ENCODE results near the gene WDFY3.
"Not testable (repeated sequence)": the region's sequence is repeated elsewhere in the genome, so short reads cannot be mapped to it uniquely, and the experiment has no call there.

Gene WDFY3

DNA sequence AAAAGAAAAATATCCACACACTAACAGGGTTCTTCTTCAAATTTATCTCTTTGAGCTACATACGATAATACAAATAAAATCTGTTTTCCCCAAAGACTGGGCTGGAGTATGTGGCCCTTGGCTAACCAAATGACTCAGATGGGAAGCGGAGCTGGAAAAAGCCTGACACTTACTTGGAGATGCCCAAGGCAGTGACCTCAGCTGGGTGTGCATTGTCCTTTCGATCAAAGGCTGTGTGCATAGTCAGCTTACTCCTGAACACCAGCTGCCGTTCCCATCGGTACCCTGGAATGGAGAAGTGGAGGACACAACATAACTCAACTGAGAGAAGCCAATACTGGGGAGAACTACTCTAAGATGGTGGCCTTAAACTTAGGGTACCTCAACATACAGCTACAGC lies 288.5 kb downstream of the WDFY3 start:
- DNase-seq (ENCODE audit: low read depth in 1 of 2, low spot score in 1 of 2), result no peak
- TF ChIP-seq JUND (IDR thresholded peaks at IDR 0.05; ENCODE audit: low read depth), result no peak
- in situ Hi-C loops (cut with HindIII; ENCODE audit: low pct_unique_long_range_greater_than_20kb, low sequenced_read_pairs), result no loop called here

DNA sequence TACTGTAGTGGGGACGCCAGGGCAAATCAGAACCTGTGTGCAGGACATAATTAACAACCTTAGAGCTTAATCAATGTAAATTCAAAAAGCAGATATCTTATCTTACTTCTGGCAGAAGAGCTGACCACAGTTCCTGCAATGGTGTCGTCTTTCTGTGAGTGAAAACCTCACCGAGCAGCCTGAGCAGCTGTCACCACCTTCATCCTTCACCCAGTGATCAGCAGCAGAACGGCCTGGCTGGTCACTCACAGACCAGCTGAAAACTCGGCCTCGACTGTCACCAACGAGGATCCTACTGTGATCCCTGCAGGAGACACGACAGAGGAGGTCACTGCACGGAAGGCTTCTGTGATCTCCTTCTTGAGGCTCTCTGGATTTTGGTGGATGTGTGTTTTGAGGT lies 289.4 kb downstream of the WDFY3 start:
- no peak for DNase-seq (ENCODE audit: low read depth in 1 of 2, low spot score in 1 of 2)
- no peak for TF ChIP-seq JUND (IDR thresholded peaks at IDR 0.05; ENCODE audit: low read depth)
- in situ Hi-C loops (cut with HindIII; ENCODE audit: low pct_unique_long_range_greater_than_20kb, low sequenced_read_pairs), result no loop called here

DNA sequence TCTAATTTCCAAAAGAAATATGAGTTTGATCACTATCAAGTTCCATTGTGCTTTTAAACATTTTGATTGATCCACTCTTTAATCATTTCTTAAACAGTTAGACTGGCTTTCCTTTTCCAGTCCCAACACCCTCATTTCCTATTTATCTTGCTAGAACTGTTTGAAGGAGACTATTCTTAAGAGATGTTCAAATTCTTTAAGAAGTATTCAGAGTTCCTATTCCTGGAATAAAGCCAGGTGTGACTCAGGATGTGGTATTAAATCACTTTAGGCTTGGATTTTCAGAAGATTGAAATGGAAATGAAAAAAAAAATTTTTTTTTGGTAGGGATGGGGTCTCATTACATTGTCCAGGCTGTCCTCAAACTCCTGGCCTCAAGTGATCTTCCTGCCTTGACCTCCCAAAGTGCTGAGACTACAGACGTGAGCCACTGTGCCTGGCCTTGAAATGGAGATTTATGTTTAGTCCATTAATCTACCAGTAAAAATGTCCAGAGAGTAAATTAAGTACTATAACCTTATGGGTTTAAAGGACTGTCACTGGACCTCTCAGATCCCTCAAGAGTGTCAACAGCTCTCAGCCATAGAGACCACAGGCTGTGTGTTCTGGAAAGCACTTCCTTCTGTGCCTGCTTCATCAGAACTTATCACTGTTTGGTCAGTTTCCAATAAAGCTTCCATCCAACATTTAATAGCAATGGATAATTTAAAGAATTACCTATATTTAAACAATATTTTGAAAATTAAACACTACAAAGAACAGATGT lies 292.8 kb downstream of the WDFY3 start:
- in situ Hi-C loops (cut with HindIII; ENCODE audit: low pct_unique_long_range_greater_than_20kb, low sequenced_read_pairs), result no loop called here
- TF ChIP-seq JUND (IDR thresholded peaks at IDR 0.05; ENCODE audit: low read depth), result no peak
- no peak for DNase-seq (ENCODE audit: low read depth in 1 of 2, low spot score in 1 of 2)

DNA sequence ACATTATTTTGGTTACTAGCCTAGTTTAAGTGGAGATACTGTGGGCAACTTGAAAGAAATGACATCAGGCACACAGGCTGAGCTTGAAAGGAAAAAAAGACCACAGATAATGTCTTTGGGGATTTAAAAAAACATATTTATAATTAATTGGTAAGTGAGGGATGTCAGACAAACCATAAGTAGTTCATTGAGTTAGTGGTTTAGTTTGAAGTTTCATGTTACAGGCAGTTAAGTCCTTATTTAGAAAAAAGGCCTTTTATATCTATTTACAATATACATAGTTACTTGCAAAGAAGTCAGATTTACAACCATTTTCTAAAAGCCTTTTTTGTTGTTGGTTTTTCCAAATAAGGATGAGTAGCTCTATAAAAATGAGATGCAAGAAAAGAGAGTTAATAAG lies 294.3 kb downstream of the WDFY3 start:
- in situ Hi-C loops (cut with HindIII; ENCODE audit: low pct_unique_long_range_greater_than_20kb, low sequenced_read_pairs), result no loop called here
- TF ChIP-seq JUND (IDR thresholded peaks at IDR 0.05; ENCODE audit: low read depth), result no peak
- DNase-seq (ENCODE audit: low read depth in 1 of 2, low spot score in 1 of 2), result no peak

DNA sequence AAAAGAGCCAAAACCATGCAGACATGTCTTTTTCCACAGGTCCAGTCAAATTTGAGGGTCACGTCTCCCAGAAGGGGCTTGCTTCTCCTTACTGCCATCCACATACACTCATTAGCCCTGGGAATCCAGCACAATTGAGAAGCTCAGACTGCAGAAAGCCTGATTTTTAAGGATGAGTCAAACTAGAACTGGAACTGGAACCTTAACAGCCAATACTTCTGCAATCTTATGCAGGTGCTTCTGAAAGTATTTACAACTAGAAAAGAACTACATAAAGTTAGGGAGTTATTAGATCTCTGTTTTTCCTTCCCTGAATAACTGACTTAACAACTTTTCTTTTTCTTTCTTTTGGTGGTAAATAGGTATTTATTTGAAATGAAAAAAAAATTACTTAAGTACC lies 297.3 kb downstream of the WDFY3 start:
- in situ Hi-C loops (cut with HindIII; ENCODE audit: low pct_unique_long_range_greater_than_20kb, low sequenced_read_pairs), result no loop called here
- no peak for DNase-seq (ENCODE audit: low read depth in 1 of 2, low spot score in 1 of 2)
- TF ChIP-seq JUND (IDR thresholded peaks at IDR 0.05; ENCODE audit: low read depth), result no peak

DNA sequence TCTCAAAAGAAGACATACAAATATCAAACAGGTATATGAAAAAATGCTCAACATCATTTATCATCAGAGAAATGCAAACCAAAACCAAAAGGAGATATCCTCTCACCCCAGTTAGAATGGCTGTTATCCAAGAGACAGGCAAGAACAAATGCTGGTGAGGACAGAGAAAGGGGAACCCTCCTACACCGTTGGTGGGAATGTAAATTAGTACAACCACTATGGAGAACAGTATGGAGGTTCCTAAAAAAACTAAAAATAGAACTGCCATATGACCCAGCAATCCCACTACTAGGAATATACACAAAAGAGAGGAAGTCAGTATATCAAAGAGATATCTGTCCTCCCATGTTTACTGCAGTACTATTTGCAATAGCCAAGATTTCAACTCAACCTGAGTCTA lies 300.1 kb downstream of the WDFY3 start:
- no peak for TF ChIP-seq JUND (IDR thresholded peaks at IDR 0.05; ENCODE audit: low read depth)
- no peak for DNase-seq (ENCODE audit: low read depth in 1 of 2, low spot score in 1 of 2)
- in situ Hi-C loops (cut with HindIII; ENCODE audit: low pct_unique_long_range_greater_than_20kb, low sequenced_read_pairs), result no loop called here

DNA sequence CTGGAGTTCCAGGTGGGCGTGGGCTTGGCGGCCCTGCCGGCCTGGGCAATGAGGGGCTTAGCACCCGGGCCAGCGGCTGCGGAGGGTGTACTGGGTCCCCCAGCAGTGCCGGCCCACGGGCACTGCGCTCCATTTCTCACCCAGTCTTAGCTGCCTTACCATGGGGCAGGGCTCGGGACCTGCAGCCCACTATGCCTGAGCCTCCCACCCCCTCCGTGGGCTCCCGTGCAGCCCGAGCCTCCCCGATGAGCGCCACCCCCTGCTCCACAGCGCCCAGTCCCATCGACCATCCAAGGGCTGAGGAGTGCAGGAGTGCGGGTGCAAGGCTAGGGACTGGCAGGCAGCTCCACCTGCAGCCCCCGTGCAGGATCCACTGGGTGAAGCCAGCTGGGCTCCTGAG lies 301.7 kb downstream of the WDFY3 start:
- in situ Hi-C loops (cut with HindIII; ENCODE audit: low pct_unique_long_range_greater_than_20kb, low sequenced_read_pairs); DNase-seq (ENCODE audit: low read depth in 1 of 2, low spot score in 1 of 2): not testable (repeated sequence)

DNA sequence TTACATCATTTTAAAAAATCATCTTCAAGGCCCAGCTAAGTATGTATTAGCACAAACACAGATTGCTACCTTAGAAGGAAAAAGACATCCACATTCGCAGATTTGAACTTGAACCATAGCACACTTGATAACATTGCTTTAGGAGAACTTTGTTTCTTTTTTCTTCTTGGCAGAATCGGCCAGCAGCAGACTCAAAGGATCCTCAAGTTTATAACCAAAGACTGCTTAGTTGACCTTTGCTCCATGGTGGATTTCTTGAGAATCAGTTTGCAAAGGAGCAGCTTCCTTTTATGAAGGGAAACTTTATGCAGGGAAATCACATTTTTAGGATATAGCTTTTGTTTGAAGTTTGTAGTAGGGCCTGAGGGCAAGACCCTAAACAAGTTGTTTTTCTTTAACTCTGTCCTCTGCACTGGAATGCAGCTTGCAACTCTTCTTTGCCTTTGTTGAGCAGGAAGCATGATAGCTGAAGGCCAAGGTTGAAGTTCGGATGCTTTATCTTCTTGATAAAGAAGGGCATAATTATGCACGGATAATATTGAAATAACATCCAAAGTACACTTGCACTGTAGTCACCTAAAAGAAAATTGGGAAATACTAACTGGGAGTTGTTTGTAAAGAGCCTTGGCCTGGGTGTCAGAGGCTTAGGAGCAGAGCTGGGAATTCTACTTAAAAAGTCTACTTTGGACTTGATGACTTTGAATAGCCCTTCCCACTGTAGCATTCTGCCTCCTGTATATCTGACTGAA lies 305.1 kb downstream of the WDFY3 start:
- no peak for TF ChIP-seq JUND (IDR thresholded peaks at IDR 0.05; ENCODE audit: low read depth)
- in situ Hi-C loops (cut with HindIII; ENCODE audit: low pct_unique_long_range_greater_than_20kb, low sequenced_read_pairs), result no loop called here
- DNase-seq (ENCODE audit: low read depth in 1 of 2, low spot score in 1 of 2), result no peak

DNA sequence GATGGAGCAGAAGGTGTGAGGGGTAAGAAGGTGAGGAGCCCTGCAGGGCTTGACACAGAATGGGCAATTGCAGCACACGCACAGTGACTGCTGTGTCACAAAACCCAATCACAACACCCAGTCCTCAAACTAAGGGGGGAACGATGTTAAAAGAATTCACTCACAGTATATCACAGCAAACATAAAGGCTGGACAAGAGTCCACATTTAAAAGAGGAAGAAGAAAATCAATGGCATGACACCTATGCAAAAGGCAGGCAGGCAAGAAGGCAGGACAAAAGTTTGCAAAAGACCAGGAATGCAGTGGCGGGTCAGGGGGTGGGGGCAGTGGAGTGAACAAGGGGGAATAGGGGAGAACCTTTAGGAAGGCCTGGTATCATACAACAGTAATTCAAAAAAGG lies 305.9 kb downstream of the WDFY3 start:
- in situ Hi-C loops (cut with HindIII; ENCODE audit: low pct_unique_long_range_greater_than_20kb, low sequenced_read_pairs), result no loop called here
- DNase-seq (ENCODE audit: low read depth in 1 of 2, low spot score in 1 of 2), result no peak
- no peak for TF ChIP-seq JUND (IDR thresholded peaks at IDR 0.05; ENCODE audit: low read depth)

DNA sequence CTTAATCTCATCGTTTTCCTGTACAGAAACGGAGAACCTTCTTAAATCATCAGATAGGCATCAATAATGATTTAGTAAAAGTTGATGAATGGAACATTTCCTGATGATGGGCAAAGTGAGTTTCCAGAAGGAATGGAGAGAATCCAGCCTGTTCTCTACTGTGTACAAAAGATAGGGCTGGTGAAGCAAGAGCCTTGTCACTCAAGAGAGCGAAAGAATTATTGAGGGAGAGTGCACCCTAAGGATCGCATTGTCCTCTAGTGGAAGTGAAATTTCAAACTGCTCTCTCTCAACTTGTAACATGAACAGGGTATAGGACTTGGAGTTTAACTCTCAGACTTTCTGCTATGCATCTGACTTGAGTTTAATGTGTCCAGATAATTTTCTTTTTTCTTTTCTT lies 314.0 kb downstream of the WDFY3 start:
- in situ Hi-C loops (cut with HindIII; ENCODE audit: low pct_unique_long_range_greater_than_20kb, low sequenced_read_pairs), result no loop called here
- no peak for DNase-seq (ENCODE audit: low read depth in 1 of 2, low spot score in 1 of 2)
- no peak for TF ChIP-seq JUND (IDR thresholded peaks at IDR 0.05; ENCODE audit: low read depth)

DNA sequence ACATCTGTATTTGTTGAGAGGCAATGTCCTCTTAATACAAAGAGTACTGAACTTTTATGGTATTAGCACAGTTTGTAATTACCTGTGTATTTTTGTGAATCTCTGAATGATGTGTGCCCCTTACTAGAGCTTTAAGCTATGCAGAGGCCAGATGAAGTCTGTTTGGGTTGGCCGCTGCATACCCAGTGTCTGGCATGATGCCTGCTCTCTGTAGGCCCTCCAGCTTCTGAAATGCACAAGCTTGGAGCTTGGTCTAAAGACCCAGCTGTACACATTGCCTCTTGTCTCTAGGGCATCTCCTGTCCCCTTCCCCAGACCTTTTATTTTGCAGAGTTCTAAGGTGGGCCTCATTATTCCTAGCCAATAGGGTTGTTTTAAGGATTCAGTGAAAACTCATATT lies 315.0 kb downstream of the WDFY3 start:
- TF ChIP-seq JUND (IDR thresholded peaks at IDR 0.05; ENCODE audit: low read depth), result no peak
- DNase-seq (ENCODE audit: low read depth in 1 of 2, low spot score in 1 of 2), result no peak
- in situ Hi-C loops (cut with HindIII; ENCODE audit: low pct_unique_long_range_greater_than_20kb, low sequenced_read_pairs), result no loop called here

DNA sequence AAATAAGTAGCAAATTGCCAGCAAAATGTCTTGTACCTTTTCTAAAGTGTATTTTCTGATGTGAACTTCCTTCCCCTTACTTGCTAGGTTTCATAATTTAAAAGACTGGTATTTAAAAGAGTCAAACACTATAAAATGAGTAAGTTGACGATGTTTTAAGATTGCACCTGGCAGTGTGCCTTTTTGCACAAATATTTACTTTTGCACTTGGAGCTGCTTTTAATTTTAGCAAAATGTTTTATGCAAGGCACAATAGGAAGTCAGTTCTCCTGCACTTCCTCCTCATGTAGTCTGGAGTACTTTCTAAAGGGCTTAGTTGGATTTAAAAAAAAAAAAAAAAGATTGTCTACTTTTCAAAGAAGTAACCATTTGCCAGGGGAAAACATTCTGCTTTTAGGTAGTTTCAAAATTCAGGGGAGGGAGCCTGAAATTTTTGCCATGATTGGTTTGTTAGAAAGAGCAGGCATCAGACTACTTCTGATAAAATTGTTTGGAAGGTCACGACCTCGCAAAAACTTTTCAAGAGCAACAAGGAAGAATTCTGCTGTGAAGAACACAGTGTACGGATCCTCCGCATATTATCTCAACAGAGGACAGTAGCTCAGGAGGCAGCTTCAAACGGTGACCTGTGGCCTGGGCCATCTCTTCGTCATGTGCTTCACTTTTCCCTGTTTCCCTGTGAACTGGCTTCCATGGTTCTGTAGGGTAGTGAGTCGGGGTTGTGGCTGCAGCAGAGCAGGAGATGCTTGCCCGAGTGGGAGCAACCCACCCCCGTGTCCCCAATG lies 317.4 kb downstream of the WDFY3 start:
- in situ Hi-C loops (cut with HindIII; ENCODE audit: low pct_unique_long_range_greater_than_20kb, low sequenced_read_pairs), result no loop called here
- TF ChIP-seq JUND (IDR thresholded peaks at IDR 0.05; ENCODE audit: low read depth), result no peak
- DNase-seq (ENCODE audit: low read depth in 1 of 2, low spot score in 1 of 2), result no peak

DNA sequence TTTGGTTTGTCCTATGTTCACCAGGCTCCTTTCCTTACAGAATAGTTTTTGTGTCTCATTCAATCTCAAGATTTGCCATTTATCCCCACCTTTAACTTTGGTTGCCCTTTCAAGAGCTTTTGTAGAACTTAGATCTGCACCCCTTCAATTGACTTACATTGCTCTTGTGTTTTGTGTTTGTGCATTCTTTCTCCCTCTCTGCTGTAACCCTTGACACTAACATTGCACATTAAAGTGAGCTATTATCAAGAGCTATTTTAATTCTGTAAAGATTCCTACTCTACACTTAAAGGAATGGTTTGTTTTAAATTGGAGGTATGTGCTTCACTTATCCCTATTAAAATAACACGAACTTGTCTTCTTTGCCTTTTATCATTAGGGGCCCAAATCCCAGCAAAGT lies 318.3 kb downstream of the WDFY3 start:
- in situ Hi-C loops (cut with HindIII; ENCODE audit: low pct_unique_long_range_greater_than_20kb, low sequenced_read_pairs), result no loop called here
- DNase-seq (ENCODE audit: low read depth in 1 of 2, low spot score in 1 of 2), result no peak
- no peak for TF ChIP-seq JUND (IDR thresholded peaks at IDR 0.05; ENCODE audit: low read depth)
